GM12892 (cell line): ENCODE data around the gene GDF10.

ENCODE experiments used
- POLR2A ChIP-seq: IDR thresholded peaks from 2 replicates; pipeline ENCODE4 v1.6.1; 2011; ENCODE audit warnings: low read depth, low read length, control low read depth
- POLR2AphosphoS5 ChIP-seq: IDR thresholded peaks from 2 replicates; pipeline ENCODE4 v1.6.1; 2011; ENCODE audit warnings: low read depth, low read length, control low read depth
- TAF1 ChIP-seq: IDR thresholded peaks from 2 replicates; pipeline ENCODE4 v1.6.1; 2011; ENCODE audit warnings: low read depth, mild to moderate bottlenecking, control low read depth, low read length, borderline replicate concordance

GRCh38 chr10:47308775-47309174 is 8.8 kb downstream of the GDF10 start:
- TF ChIP-seq TAF1 (no peak), POLR2A (no peak), POLR2AphosphoS5 (no peak)
